Measurements from ENCODE around the gene CCDC66. TPM values are rescaled to one million over a fixed set of nuclear protein-coding genes. Genes with fewer than 3 reads are reported as not detected.

CCDC66 gene
- total RNA-seq, 2 donors from 2014 or later: 13.9 to 15.3 TPM

DNA sequence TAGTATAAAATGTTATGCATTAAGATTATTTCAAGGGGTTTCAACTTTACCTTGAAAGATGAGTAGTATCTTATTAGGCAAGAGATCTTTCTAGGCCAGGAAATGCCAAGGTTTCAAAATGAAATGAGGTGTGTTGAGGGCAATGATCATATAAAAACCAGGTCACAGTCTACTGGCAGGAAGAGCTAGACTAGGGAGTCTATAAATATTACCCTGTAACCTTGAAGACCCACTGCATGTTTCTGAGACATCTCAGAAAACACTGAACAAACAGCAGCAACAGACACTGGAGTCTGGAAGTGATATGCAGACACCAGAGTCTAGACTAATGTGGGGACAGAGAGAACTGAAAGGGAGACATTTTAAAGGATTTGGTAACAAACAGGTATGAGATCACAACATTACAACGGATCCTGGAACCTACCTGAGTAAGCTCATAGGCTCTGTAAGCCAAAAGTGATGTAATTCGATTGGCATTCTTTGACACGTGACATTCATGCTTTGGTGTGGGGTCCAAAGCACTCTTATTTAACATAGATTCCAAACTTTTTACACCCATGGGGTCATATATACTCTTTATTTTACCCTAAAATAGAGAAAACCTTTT lies 111.1 kb downstream of the CCDC66 start:
- no peaks in the 10 kb centered on the region for H3K4me1 ChIP-seq
- H3K4me3 ChIP-seq: no peak overlapping the region
- H3K27me3 ChIP-seq: no peaks in the 10 kb centered on the region
- TF ChIP-seq, protein P1, sequence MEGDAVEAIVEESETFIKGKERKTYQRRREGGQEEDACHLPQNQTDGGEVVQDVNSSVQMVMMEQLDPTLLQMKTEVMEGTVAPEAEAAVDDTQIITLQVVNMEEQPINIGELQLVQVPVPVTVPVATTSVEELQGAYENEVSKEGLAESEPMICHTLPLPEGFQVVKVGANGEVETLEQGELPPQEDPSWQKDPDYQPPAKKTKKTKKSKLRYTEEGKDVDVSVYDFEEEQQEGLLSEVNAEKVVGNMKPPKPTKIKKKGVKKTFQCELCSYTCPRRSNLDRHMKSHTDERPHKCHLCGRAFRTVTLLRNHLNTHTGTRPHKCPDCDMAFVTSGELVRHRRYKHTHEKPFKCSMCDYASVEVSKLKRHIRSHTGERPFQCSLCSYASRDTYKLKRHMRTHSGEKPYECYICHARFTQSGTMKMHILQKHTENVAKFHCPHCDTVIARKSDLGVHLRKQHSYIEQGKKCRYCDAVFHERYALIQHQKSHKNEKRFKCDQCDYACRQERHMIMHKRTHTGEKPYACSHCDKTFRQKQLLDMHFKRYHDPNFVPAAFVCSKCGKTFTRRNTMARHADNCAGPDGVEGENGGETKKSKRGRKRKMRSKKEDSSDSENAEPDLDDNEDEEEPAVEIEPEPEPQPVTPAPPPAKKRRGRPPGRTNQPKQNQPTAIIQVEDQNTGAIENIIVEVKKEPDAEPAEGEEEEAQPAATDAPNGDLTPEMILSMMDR (IDR thresholded peaks at IDR 0.05): no peak
- H3K27ac ChIP-seq: no peak overlapping the region
- H3K9me3 ChIP-seq: no peaks in the 10 kb centered on the region
- peaks cover 27% of the 10 kb centered on the region for H3K36me3 ChIP-seq
- DNase-seq: no peak
- intact Hi-C loops (cut with DNase I): no loop called here
- H3K9ac ChIP-seq (ENCODE audit: low read depth in 2 of 2, low read length in 2 of 2): no peak overlapping the region

Other genes starting within 250 kb of the CCDC66 start
- under 1 TPM; 0.21 to 0.30 TPM for gene ERC2, start 88.7 kb upstream of the CCDC66 start, total RNA-seq
- 10 to 100 TPM; 38.7 to 47.9 TPM for gene TASOR, start 126.1 kb downstream of the CCDC66 start, total RNA-seq
- gene ARHGEF3, start 244.8 kb downstream of the CCDC66 start, total RNA-seq: 10 to 100 TPM; 10.2 to 14.7 TPM